NCI-H1417 (cell line): Measurements from ENCODE around the gene NLGN3.

Experiments used
- DNase-seq, 3 experiments: peaks; one replicate each; lab custom pipeline; 2025; lab: John Stamatoyannopoulos, UW

NLGN3 gene

DNA sequence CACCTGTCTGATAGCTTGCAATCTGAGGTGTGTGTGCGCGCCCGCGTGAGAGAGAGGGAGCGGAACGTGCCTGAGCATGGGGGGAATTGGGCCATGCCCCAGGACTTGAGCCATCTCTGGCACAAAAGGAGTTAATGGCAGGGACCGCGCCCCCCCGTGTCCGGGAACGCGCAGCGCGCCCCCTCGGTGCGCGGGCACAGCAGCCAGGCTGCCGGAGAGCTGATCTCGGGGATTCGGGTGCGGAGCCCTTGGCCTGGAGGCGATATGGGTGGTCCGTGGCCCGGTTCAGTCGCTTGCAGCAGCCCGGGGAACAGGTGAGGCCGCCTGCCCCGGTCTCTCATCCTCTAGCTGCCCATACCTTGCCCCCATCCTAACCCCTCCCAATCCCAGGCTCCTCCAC, at the start of gene NLGN3:
TSS of gene NLGN3 (plus strand) at position 191 of the 400 bp plus-strand sequence. CDS start 2,909 bp downstream, outside the sequence.
- peak in 1 of 3 experiments; percentile 10 for DNase-seq

DNA sequence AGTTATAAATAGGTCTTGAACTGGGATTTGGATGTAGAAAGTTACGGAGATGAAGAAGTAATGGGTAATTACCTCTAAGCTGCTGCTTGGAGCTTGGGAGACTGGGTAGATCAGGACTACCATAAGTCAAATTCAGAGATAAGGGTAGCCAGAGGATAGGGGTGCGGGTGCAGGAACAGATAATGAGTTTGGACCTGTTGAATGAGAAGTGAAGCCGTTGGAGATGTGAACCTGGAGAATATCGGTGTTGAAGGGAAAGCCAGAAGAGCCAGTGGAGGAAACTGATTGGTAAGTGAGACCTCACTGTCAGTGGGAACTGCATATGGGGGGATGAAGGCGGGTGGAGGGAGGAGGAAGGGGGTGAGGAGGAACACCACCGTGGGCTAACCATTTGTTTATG, 49.6 kb upstream of the NLGN3 start:
- no peak for DNase-seq

DNA sequence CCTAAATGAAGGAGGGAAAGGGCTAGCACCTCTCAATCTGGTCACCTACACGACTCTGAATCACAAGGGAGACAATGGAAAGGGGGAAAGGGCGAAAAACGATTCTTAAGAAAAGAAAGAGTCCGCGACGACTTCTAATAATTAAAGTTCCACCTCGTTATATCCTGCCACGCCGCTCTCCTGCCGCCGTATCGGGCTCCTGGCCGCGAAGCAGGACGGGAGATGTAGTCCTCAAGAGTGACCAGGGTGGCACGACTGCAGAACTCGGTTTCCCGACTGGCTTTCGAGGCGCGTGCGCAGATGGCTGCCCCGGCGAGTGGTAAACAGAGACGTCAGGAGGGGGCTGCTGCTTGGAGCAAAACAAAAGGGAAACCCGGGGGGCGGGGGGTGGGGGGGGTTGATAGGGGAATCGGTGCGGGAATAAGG, 49.1 kb upstream of the NLGN3 start, which contains the start of gene FOXO4:
TSS of gene FOXO4 (plus strand) at position 297 of the 426 bp plus-strand sequence. CDS start 678 bp downstream, outside the sequence.
- peak; percentile 76 to 89 (median 84) for DNase-seq

DNA sequence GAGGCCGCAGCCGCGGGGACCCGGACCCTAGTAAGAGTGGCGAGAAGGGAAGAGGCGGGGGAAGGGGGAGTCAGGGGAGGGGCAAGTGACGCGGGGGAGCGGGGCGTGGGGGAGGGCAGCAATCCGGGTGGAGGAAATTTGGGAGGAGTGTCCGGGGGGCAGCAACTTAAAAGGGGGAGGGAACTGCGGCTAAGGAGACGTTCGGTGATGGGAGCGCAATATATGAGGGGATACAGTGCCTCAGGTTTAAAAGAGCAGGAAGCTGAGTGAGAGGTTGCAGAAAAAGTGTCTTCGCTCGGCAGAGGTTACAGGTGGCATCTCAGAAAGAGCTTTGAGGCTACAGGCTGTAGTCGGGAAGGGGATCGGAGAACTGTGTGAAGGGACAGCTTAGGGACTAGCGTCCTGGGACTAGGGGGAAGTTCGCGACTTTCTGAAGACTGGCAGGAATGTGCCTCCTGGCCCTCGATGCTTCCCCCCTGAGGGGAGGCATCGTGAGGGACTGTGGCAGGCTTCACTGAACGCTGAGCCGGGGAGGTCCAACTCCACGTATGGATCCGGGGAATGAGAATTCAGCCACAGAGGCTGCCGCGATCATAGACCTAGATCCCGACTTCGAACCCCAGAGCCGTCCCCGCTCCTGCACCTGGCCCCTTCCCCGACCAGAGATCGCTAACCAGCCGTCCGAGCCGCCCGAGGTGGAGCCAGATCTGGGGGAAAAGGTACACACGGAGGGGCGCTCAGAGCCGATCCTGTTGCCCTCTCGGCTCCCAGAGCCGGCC, 48.5 kb upstream of the NLGN3 start:
- DNase-seq = peak; percentile 31 to 71 (median 56)

DNA sequence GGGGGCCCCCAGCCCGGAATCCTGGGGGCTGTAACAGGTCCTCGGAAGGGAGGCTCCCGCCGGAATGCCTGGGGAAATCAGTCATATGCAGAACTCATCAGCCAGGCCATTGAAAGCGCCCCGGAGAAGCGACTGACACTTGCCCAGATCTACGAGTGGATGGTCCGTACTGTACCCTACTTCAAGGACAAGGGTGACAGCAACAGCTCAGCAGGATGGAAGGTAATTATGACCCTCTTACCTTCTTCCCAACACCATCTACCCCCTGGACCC, 47.9 kb upstream of the NLGN3 start:
- DNase-seq = peak in 1 of 3 experiments; percentile 30

DNA sequence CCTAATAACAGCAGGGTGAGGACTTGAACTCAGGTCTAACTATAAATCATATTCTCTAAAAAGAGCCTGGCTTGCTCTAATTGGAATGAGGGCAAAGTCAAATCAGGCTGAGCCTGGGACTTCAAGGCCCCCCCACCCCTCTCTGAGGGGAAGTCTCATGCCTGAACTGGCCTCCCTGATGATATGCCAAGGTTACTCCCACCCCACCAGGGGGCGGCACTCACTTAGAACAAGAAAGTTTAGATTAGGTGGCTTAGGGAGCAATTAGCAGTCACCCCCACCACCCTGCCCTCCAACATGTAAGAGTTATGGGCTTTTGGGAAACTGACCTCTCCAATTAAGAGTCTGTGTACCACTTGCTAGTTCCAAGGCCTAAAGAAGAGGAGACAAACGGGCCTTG, 46.3 kb upstream of the NLGN3 start:
- DNase-seq = peak in 2 of 3 experiments; percentile 14 to 36

DNA sequence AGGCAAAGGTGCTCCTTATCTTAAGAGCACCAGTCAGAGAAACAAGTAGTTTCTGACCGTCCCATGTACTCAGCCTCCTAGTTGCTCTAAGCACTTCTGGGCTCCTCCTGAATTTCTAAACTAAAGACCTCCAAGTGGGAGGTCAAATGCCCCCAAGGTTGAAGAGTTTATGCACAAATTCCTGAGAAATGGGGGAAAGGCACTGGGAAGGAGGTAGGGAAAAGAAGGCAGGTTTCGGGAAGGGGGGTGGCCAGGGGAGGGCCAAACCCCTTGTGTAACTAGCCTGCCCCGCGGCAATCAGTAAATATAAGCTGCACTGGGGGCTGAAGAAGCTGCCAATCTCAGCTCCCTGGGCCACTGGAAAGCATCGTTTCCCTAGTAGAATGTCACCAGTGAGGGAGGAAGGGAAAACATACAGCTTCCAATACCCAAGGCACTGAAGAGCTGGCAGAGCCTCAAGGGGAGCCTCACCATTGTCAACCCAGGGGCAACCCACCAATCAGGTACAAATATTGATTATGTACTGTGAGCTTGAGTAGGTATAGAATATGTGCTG, 45.6 kb upstream of the NLGN3 start:
- no peak for DNase-seq

DNA sequence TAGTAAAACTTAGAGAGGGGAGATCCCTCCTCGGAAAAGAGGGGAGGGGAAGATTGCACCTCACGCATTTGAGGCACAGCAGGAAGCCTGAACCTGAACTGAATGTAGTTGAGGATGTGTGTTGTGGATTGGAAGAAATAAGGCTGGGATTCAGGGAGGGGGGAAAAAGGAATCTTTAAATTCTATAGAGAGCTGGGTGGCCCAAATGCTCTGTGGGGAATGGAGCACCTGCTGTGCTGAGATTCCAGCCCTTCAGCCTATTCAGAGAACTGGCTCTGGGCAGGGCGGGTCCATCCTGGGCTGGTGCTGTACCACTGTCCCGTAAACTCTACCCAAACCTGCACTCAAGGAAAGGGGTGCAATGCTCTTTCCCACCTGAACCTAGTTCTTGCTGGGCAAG, 44.9 kb upstream of the NLGN3 start:
- no peak for DNase-seq

DNA sequence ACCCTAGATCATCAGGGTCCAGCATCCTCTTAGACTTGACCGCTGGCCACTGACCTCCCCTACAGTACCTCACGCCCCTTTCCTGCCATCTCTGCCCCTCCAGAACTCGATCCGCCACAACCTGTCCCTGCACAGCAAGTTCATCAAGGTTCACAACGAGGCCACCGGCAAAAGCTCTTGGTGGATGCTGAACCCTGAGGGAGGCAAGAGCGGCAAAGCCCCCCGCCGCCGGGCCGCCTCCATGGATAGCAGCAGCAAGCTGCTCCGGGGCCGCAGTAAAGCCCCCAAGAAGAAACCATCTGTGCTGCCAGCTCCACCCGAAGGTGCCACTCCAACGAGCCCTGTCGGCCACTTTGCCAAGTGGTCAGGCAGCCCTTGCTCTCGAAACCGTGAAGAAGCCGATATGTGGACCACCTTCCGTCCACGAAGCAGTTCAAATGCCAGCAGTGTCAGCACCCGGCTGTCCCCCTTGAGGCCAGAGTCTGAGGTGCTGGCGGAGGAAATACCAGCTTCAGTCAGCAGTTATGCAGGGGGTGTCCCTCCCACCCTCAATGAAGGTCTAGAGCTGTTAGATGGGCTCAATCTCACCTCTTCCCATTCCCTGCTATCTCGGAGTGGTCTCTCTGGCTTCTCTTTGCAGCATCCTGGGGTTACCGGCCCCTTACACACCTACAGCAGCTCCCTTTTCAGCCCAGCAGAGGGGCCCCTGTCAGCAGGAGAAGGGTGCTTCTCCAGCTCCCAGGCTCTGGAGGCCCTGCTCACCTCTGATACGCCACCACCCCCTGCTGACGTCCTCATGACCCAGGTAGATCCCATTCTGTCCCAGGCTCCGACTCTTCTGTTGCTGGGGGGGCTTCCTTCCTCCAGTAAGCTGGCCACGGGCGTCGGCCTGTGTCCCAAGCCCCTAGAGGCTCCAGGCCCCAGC, 43.8 kb upstream of the NLGN3 start:
- no peak for DNase-seq

DNA sequence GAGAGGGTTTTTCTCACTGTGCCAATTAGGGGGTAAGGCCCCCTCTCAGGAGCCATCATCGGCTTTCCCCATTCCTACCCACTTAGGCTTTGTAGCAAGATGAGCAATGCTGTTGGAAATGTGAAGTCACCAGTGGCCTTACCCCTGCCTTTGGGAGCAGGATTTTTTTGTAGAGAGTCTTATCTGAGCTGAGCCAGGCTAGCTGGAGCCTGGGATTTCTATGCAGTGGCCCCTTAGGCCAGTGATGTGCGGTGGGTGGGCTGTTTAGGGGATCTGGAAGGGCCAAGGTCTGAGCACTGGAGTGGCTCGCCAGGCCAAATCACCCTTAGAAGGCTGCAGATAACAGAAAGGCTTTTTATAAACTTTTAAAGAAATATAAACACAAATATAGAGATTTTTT, 42.3 kb upstream of the NLGN3 start:
- no peak for DNase-seq

DNA sequence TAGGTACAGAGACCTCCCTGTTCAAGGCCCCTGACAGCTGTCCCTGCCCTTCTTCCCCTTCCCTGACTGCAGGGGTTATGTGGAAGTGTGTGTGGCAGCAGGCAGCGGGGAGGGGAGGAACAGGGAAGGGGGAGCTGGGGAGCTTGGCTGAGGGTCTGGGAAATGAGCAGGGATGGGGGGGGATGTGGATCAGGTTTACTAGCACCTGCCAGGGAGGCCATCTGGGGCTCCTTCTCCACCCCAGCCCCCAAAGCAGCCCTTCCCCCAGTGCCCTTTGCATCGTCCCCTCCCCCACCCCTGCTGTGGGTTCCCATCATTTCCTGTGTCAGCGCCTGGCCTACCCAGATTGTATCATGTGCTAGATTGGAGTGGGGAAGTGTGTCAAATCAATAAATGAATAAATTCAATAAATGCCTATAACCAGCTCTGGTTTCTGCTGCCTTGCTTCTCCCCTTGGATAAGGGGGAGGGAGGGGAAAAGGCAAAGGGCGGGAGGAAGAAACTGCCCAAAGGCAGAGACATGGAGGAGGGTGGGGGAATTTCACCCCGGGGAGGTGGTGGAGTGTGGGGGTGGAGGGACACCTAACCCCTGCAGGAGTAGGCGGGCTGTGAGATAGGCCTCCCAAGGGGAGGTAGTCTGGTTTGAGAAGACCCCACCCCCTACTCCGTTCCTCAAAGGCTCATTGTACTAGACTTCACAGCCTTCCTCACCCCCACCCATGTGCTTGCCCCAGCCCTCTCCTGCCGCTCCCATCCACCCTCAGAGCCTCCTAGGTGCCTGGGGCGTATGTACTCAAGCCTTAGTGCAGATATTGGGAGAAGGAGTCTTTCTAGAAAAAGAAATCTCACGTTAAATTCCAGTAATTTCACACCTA, 41.3 kb upstream of the NLGN3 start:
- DNase-seq = peak in 2 of 3 experiments; percentile 49 to 73

DNA sequence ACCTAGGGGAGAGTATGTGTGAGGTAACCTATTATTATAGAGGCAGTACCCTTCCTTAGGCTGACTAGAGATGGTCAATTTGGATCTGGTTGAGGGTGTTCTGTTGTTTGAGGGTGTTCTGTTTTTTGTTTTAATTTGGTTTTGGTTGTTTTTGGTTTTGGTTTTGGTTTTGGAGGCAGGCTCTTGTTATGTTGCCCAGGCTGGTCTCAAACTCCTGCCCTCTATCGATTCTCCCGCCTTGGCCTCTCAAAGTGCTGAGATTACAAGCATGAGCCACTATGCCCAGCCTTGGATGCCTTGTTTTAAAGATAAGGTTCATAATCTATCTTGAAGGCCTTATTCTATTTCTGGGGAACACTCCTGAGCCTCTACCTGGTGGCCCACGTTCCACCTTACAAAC, 39.0 kb upstream of the NLGN3 start:
- DNase-seq = no peak

DNA sequence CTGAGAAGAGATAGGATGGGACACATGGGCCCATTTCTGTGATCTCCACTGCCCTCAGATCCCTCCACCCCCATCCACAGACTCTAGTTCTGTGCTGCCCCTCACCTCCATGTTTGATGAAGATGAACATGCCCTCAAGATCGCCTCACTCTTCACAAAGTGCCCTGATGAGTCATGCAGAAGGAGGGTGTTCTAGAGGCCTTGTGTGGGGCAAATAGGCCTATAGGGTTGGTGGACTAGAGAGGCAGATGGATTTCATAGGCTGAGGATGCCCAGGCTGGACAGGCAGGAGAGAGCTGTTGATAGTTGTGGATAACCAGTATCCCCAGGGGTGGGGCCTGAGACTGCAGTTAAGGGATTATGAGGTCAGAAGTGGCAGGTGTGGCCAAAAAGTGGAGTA, 38.2 kb upstream of the NLGN3 start, which contains the start of gene CXorf65:
TSS of gene CXorf65 (minus strand) at position 314 of the 400 bp plus-strand sequence. CDS start at position 130, 184 bp downstream.
- no peak for DNase-seq

DNA sequence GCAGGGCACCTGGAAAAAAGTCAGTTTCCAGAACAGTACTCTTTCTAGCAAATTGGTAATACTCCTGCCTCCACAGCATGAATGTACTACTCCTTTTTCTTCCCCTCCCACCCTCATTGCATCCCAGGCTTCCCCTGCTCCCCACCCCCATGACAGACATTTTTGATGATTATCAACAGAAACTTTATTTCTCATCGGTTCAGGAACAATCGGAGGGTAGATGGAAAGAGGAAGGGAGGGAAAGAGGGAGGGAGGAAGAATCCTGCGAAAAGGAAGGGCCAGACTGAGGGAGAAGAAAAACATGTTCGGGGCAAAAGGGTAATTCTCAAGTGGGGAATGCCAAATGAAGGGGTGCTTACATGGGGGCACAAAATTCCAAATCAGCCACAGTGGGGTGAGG, 37.4 kb upstream of the NLGN3 start:
- no peak for DNase-seq

DNA sequence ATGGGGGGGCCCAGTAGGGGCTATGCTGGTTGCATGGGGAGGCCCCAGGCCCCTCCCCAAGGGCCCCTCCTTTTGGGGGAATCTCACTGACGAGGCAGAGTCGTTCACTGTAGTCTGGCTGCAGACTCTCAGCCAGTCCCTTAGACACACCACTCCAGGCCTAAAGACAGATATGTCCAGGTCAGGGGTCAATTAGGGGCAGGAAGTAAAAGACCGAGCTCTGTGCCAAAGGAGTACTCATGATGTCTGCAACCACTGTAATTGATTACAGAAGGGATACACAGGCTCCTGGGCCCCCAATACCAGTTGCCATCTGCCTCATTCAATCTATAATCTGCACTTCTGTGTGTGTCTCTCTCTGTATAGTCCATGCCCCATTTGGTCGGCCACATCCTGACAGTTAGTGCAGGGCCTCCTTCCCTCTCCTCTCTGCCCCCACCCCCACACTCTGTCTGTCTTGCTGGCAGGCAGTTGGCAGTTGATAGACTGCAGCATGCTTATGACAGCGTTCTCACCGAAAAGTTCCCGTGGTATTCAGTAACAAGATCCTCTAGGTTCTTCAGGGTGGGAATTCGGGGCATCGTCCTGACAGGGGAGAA, 36.8 kb upstream of the NLGN3 start:
- no peak for DNase-seq

DNA sequence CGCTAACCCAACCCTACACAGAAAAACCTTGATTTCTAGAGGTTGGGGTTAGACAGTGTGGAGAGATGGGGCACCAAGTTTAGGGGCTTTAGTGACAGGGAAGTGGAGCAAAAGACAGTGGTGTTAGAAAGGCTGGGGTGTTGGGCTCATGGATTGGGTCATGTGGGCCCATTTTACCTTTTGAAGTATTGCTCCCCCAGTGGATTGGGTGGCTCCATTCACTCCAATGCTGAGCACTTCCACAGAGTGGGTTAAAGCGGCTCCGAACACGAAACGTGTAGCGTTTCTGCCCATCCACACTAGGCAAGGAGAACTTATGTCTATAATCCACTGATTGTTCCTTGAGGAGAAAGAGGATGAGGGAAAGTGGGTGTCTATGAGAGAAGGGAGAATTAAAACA, 35.6 kb upstream of the NLGN3 start:
- DNase-seq = no peak

DNA sequence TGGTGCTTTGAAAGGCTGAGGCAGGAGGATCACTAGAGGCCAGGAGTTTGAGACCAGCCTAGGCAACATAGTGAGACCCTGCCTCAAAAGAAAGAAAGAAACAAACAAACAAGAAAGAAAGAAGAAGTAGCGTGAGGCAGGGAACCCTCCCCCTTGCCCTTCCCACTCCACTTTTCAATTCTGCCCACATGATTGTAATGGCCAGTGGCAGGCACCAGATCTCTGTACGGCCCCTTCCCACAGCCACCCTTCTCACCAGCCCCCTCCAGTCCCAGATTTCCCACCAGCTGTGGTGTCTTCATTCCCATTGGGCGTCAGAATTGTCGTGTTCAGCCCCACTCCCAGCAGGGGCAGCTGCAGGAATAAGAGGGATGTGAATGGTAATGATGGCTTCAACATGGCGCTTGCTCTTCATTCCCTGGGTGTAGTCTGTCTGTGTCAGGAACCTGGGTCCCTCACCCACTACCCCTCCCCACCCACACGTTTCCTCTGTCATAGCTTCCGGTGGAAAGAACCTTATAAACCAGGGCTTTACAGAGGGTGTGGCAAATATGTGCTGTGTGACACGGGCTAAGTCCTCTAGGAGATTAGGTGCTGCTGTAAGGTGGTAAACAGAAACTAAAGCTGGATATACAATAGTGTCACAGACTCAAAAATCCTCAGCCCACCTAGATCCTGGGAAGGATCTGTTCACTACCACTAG, 33.3 kb upstream of the NLGN3 start, which contains the start of gene IL2RG:
TSS of gene IL2RG (minus strand) at position 437 of the 703 bp plus-strand sequence. CDS start at position 399, 38 bp downstream.
- no peak for DNase-seq

DNA sequence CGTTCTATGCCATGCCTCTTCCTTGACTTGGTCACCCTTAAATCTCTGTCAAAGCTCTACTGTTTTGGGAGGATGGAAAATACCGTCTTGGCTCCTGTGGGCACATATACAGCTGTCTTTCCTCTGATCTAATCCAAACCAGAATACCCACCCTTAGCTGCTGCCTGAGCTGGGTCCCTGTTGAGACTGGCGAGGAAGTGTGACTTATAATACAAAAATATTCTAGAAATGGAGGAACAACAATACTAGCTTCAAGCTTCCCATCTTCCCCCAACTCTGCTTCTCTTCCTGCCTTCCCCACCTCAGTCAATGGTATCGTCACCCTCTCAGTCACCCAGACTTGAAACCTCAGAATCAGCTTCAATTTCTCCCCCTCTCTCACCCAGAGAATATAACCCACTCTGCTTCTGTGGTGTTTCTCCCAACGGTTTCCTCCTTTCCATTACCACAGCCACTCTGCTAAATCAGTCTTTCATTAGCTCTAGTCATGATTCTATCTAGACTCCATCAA, 32.7 kb upstream of the NLGN3 start:
- DNase-seq = no peak

DNA sequence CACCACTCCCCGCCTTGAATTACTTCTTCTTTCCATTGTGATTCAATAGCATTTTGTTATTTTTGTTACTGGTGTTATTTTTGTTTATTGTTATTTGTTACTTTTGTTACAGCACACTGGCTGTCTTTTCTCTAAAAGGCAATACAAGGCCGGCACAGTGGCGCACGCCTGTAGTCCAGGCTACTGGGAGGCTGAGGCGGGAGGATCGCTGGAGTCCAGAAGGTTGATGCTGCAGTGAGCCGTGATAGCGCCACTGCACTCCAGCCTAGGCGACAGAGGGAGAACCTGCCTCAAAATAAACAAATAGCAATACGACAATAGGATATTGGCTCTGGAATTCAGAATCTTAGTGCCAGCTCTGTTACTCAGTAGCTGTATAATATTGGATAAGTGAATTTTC, 27.3 kb upstream of the NLGN3 start:
- peak in 1 of 3 experiments; percentile 29 for DNase-seq
